Measurements from ENCODE around the gene CD300LB.
"Not testable (repeated sequence)": the region's sequence is repeated elsewhere in the genome, so short reads cannot be mapped to it uniquely, and the experiment has no call there.

The CD300LB gene

GRCh38 chr17:74531231-74531761 lies at the start of gene CD300LB:
Gene CD300LB, minus strand, starts transcription at chr17:74531475. Its CDS starts 125 bp downstream, at chr17:74531350.
- no peak for DNase-seq

GRCh38 chr17:74579900-74580299 lies 48.6 kb upstream of the CD300LB start:
- no peak for DNase-seq

- DNase-seq: no peak
Measured at GRCh38 chr17:74578979-74579378, 47.7 kb upstream of the CD300LB start.

GRCh38 chr17:74574489-74575142 lies 43.3 kb upstream of the CD300LB start:
- DNase-seq: no peak

- not testable (repeated sequence) for DNase-seq
Measured at GRCh38 chr17:74573635-74574034, 42.4 kb upstream of the CD300LB start.

GRCh38 chr17:74573169-74573568 lies 41.9 kb upstream of the CD300LB start:
- no peak for DNase-seq

- DNase-seq: no peak
Measured at GRCh38 chr17:74571621-74572270, 40.5 kb upstream of the CD300LB start.

GRCh38 chr17:74569020-74570003 lies 38.0 kb upstream of the CD300LB start:
- peak; percentile 51 for DNase-seq

- DNase-seq: no peak
Measured at GRCh38 chr17:74568106-74568873, 37.0 kb upstream of the CD300LB start.

- no peak for DNase-seq
Measured at GRCh38 chr17:74567397-74567796, 36.1 kb upstream of the CD300LB start, which contains the start of gene CD300H. Gene CD300H, minus strand, starts transcription at chr17:74567509.

GRCh38 chr17:74566132-74566753 lies 35.0 kb upstream of the CD300LB start:
- DNase-seq: no peak

GRCh38 chr17:74565126-74565525 lies 33.9 kb upstream of the CD300LB start:
- no peak for DNase-seq

GRCh38 chr17:74563358-74563757 lies 32.1 kb upstream of the CD300LB start:
- DNase-seq: no peak

GRCh38 chr17:74561586-74561985 lies 30.3 kb upstream of the CD300LB start:
- DNase-seq: no peak

- DNase-seq: no peak
Measured at GRCh38 chr17:74558882-74559519, 27.7 kb upstream of the CD300LB start.

- DNase-seq: not testable (repeated sequence)
Measured at GRCh38 chr17:74558402-74558801, 27.1 kb upstream of the CD300LB start.

GRCh38 chr17:74555427-74555940 lies 24.2 kb upstream of the CD300LB start:
- no peak for DNase-seq

- DNase-seq: no peak
Measured at GRCh38 chr17:74554909-74555308, 23.6 kb upstream of the CD300LB start.

- no peak for DNase-seq
Measured at GRCh38 chr17:74552037-74552436, 20.8 kb upstream of the CD300LB start.

GRCh38 chr17:74550602-74551001 lies 19.3 kb upstream of the CD300LB start:
- DNase-seq: no peak

GRCh38 chr17:74549343-74549742 lies 18.1 kb upstream of the CD300LB start:
- DNase-seq: no peak
